HEK293 (cell line): ENCODE results near the gene PLEKHA7.
A peak's percentile ranks its signal among the peaks of the same experiment; 100 is the strongest.

Experiments used
- CTCF ChIA-PET: fragments of 350-600 bp; formaldehyde crosslinking; extraction: SDS; loops from one replicate; lab custom pipeline; 2021; ENCODE audit warnings: antibody characterized with exemption; lab: Yijun Ruan, JAX
- POLR2A ChIA-PET: fragments of 300-600 bp; formaldehyde crosslinking; extraction: SDS; loops from one replicate; lab custom pipeline; 2020; ENCODE audit warnings: antibody characterized with exemption, inconsistent platforms; lab: Yijun Ruan, JAX
- H3K27ac ChIP-seq: fragments of 200-500 bp; sonication (Bioruptor generic); 2 replicates; pipeline ENCODE4 v1.5.1; 2014; ENCODE audit warnings: low read depth, low read length, control low read depth, inconsistent platforms; ENCODE audit errors: extremely low read depth
- H3K36me3 ChIP-seq, 2 experiments: fragments of 200-500 bp in 1 of 2; sonication (Bioruptor generic) in 1 of 2; 1 replicate in 1 of 2; 2 replicates in 1 of 2; pipeline ENCODE4 v1.5.1; 2014 to 2017; ENCODE audit warnings: inconsistent platforms in 2 of 2, low read length in 2 of 2; ENCODE audit not compliant: control insufficient read depth in 2 of 2, insufficient read depth in 1 of 2
- H3K4me1 ChIP-seq: fragments of 200-500 bp; sonication (Bioruptor generic); 2 replicates; pipeline ENCODE4 v1.5.1; 2014; ENCODE audit warnings: mild to moderate bottlenecking, low read length, inconsistent platforms; ENCODE audit not compliant: control insufficient read depth, insufficient read depth
- H3K4me3 ChIP-seq: 2 replicates; pipeline ENCODE4 v1.5.1; 2011; ENCODE audit warnings: low read depth, mild to moderate bottlenecking, control low read depth, low read length, moderate library complexity
- H3K9me3 ChIP-seq: fragments of 200-500 bp; sonication (Bioruptor generic); 2 replicates; pipeline ENCODE4 v1.5.1; 2014; ENCODE audit warnings: low read depth, low read length, inconsistent platforms; ENCODE audit not compliant: control insufficient read depth, insufficient read depth
- HOXD13 ChIP-seq: sonication (generic); formaldehyde crosslinking; IDR thresholded peaks from 2 replicates; pipeline ENCODE4 v1.8.0; 2022; ENCODE audit warnings: missing genetic modification reagents, borderline replicate concordance
- SCRT2 ChIP-seq: fragments of 450-650 bp; formaldehyde crosslinking; IDR thresholded peaks from 2 replicates; pipeline ENCODE4 v1.5.1; 2016; ENCODE audit warnings: missing biosample characterization, missing genetic modification characterization
- WT1 ChIP-seq: fragments of 450-650 bp; formaldehyde crosslinking; IDR thresholded peaks from 2 replicates; pipeline ENCODE4 v1.5.1; 2016; ENCODE audit warnings: missing biosample characterization, missing genetic modification characterization
- ZFHX2 ChIP-seq: fragments of 450-650 bp; formaldehyde crosslinking; conservative IDR thresholded peaks from 2 replicates; pipeline ENCODE4 v1.5.1; 2016; ENCODE audit warnings: missing biosample characterization, missing genetic modification characterization
- ZIC2 ChIP-seq: fragments of 450-650 bp; formaldehyde crosslinking; IDR thresholded peaks from 2 replicates; pipeline ENCODE4 v1.5.1; 2016; ENCODE audit warnings: missing biosample characterization, missing genetic modification characterization
- ZNF132 ChIP-seq: fragments of 450-650 bp; formaldehyde crosslinking; IDR thresholded peaks from 2 replicates; pipeline ENCODE4 v1.5.1; 2017; ENCODE audit warnings: missing biosample characterization, missing genetic modification characterization, borderline replicate concordance
- ZNF146 ChIP-seq: fragments of 450-650 bp; formaldehyde crosslinking; IDR thresholded peaks from 2 replicates; pipeline ENCODE4 v1.5.1; 2016; ENCODE audit warnings: missing biosample characterization, missing genetic modification characterization
- ZNF169 ChIP-seq: fragments of 450-650 bp; formaldehyde crosslinking; IDR thresholded peaks from 2 replicates; pipeline ENCODE4 v1.5.1; 2016; ENCODE audit warnings: missing biosample characterization, missing genetic modification characterization
- ZNF174 ChIP-seq: fragments of 450-650 bp; formaldehyde crosslinking; IDR thresholded peaks from 2 replicates; pipeline ENCODE4 v1.5.0; 2017; ENCODE audit warnings: missing biosample characterization, mild to moderate bottlenecking, missing genetic modification characterization
- ZNF423 ChIP-seq: fragments of 450-650 bp; formaldehyde crosslinking; IDR thresholded peaks from 2 replicates; pipeline ENCODE4 v1.5.1; 2016; ENCODE audit warnings: missing biosample characterization, missing genetic modification characterization
- ZNF677 ChIP-seq: fragments of 450-650 bp; IDR thresholded peaks from 2 replicates; pipeline ENCODE4 v1.5.0; 2018; ENCODE audit warnings: missing biosample characterization, mild to moderate bottlenecking, missing genetic modification characterization, moderate library complexity
- TF ChIP-seq, protein P1 (sequence below): sonication (generic); formaldehyde crosslinking; IDR thresholded peaks from 2 replicates; pipeline ENCODE4 v1.8.1; 2022; ENCODE audit warnings: mild to moderate bottlenecking, moderate library complexity, missing genetic modification reagents
- TF ChIP-seq, protein P2 (sequence below): fragments of 450-650 bp; formaldehyde crosslinking; IDR thresholded peaks from 2 replicates; pipeline ENCODE4 v1.5.1; 2016; ENCODE audit warnings: missing biosample characterization, missing genetic modification characterization
- TF ChIP-seq, protein P3 (sequence below): fragments of 450-650 bp; formaldehyde crosslinking; IDR thresholded peaks from 2 replicates; pipeline ENCODE4 v1.5.1; 2016; ENCODE audit warnings: missing biosample characterization, missing genetic modification characterization
- TF ChIP-seq, protein P4 (sequence below): fragments of 450-650 bp; formaldehyde crosslinking; IDR thresholded peaks from 2 replicates; pipeline ENCODE4 v1.5.1; 2017; ENCODE audit warnings: missing biosample characterization, missing genetic modification characterization
- TF ChIP-seq, protein P5 (sequence below): fragments of 450-650 bp; formaldehyde crosslinking; IDR thresholded peaks from 2 replicates; pipeline ENCODE4 v1.5.1; 2016; ENCODE audit warnings: missing biosample characterization, missing genetic modification characterization
- TF ChIP-seq, protein P6 (sequence below): fragments of 450-650 bp; formaldehyde crosslinking; IDR thresholded peaks from 2 replicates; pipeline ENCODE4 v1.5.1; 2016; ENCODE audit warnings: missing biosample characterization, missing genetic modification characterization

Gene PLEKHA7

DNA sequence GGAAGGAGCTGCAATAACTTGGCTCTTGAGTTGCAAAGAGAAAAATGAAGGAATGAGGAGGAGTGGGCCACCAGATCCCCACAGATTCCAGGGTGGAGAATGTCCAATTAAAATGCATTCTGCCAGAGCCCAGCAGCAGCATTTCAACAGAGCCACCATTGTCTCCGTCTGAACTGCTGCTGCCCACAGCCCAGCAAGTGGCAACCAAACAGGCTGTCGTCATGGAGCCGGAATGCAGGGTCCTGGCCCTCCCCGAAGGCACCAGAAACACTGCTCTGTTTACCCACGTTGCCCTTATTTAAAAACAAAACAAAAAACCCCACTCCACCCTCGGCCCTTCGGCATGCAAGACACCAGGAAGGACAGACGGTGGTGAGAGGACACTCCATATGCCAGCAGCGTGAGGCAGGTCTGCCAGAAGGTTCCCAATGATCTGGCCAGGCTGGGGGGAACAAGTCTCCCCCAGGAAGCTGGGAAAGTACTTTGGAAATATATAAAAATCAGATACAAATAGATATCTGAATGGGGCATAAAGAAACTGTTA, 32.5 kb downstream of the PLEKHA7 start (continued):
- TF ChIP-seq, protein P1, sequence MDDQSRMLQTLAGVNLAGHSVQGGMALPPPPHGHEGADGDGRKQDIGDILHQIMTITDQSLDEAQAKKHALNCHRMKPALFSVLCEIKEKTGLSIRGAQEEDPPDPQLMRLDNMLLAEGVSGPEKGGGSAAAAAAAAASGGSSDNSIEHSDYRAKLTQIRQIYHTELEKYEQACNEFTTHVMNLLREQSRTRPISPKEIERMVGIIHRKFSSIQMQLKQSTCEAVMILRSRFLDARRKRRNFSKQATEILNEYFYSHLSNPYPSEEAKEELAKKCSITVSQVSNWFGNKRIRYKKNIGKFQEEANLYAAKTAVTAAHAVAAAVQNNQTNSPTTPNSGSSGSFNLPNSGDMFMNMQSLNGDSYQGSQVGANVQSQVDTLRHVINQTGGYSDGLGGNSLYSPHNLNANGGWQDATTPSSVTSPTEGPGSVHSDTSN = no peak
- TF ChIP-seq ZNF677 (tag by site-specific recombination) (no peak), HOXD13 (no peak)

DNA sequence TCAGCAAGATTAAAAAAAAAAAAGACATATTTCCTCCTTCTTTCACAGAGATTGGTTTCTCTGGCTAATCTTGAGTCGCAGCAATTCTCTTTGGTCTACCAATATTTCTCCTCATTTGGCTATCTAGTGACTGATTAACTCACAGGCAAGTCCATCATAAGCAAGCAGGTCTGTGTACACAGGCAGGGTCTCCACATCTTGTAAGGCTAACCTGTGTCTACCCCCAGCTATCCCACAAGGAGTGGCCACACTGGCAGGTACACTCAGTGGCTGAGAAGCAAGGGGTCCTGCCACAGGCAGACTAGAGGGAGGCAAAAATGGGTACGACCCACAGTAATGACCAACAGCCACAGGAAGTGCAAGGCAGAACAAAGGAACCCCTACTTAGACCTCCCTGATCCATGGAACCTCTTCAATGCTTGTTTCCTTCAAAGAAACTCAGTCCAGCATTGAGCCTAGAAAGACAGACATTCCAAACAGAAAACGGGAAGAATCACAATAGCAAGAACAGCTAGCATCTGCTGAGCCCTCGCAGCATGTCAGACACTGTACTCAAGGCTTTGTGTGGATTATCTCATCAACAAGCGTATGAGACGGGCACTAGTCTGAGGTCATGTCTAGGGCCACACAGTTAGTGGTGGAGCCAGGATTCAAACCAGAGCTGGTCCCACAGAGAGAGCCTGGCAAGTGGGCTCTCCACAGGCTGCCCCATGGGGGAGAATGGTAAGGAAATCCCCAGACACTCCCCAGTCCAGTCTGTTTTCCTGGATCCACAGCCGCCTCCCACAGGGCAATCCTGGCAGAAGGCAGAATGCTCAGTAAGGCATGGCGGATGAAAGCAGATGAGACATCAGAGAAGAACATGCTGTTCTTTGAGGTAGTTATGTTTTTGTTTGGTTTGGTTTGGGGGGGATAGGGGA, 34.3 kb downstream of the PLEKHA7 start:
- no peak overlapping the region for H3K27ac ChIP-seq
- ChIA-PET CTCF (interaction anchor here (0.6 kb wide), 1 partner anchor 122 kb away, joined by 3 read pairs; no protein-coding TSS in a partner anchor), POLR2A (no interaction called here)
- no peaks in the 10 kb centered on the region; the same call in 1 of the 2 replicates for H3K4me1 ChIP-seq
- no peaks in the 10 kb centered on the region for H3K36me3 ChIP-seq
- no peak overlapping the region for H3K4me3 ChIP-seq
- H3K9me3 ChIP-seq = no peaks in the 10 kb centered on the region
- TF ChIP-seq, protein P2, sequence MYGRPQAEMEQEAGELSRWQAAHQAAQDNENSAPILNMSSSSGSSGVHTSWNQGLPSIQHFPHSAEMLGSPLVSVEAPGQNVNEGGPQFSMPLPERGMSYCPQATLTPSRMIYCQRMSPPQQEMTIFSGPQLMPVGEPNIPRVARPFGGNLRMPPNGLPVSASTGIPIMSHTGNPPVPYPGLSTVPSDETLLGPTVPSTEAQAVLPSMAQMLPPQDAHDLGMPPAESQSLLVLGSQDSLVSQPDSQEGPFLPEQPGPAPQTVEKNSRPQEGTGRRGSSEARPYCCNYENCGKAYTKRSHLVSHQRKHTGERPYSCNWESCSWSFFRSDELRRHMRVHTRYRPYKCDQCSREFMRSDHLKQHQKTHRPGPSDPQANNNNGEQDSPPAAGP (tag by site-specific recombination) = no peak
- TF ChIP-seq ZIC2 (tag by site-specific recombination) = peak; percentile 60

DNA sequence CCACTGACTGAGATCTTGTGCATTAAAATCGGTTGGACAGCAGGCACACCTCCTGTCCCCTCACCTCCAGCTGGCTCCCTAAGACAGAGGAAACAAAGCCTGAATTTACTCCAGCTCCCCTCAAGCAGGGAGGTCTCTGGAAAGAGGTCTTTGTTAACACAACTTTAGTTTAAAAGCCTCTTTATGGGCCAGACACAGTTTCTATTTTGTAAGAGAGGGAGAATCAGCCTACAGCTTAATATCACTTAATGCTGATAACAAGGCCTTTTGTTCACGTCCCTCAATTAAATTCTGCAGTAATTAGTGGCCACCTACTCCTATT, 36.3 kb downstream of the PLEKHA7 start:
- ChIA-PET POLR2A (no interaction called here), CTCF (interaction anchor here (0.7 kb wide), 1 partner anchor 293 kb away, joined by 3 read pairs; no protein-coding TSS in a partner anchor)
- TF ChIP-seq WT1 (no peak), ZNF146 (tag by site-specific recombination) (no peak)
- TF ChIP-seq, protein P3, sequence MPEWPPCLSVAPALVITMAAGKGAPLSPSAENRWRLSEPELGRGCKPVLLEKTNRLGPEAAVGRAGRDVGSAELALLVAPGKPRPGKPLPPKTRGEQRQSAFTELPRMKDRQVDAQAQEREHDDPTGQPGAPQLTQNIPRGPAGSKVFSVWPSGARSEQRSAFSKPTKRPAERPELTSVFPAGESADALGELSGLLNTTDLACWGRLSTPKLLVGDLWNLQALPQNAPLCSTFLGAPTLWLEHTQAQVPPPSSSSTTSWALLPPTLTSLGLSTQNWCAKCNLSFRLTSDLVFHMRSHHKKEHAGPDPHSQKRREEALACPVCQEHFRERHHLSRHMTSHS = no peak
- no peaks in the 10 kb centered on the region for H3K36me3 ChIP-seq
- no peak overlapping the region for H3K27ac ChIP-seq
- no peak overlapping the region for H3K4me3 ChIP-seq
- no peaks in the 10 kb centered on the region for H3K9me3 ChIP-seq
- H3K4me1 ChIP-seq = no peaks in the 10 kb centered on the region; the same call in 1 of the 2 replicates

DNA sequence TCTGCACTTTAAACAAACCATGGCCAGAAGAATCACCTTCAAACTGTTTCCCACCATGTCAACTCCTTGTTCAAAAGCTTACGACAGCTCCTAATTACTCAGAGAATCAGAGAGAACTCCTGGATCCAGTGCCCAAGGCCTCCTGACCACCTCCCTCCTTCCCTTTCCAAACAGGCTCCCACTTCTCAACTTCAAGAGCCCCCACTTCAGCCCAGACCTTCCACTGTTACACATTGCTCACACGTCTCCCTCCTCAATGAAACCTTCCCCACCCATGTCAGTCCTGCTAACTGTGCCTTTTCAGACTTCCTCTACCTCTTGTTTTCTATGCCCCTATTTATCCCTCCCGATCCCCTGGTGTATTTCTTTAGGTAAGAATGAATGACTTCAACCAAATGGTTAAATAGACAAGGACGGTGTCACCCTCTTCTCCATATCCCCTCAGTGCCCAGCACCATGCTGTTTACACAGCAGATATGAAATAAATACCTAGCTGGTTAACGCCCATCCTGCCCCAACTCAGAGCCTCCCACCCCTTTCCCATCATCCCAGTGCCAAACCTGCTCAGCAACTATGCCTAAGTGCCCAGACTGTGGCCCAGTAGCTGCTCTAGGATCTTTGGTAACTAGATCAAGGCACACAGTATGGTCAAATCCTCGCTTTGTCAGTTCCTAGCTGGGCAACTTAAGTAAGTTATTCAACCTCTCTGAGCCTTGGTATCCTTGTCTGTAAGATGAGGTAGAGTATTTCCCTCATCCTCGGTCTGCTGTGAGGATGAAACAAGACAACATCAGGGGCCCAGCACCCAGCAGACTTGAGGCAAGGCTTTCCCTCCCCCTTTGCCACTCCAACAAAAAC, 36.8 kb downstream of the PLEKHA7 start:
- H3K9me3 ChIP-seq = no peaks in the 10 kb centered on the region
- no peak overlapping the region for H3K27ac ChIP-seq
- H3K36me3 ChIP-seq = no peaks in the 10 kb centered on the region
- CTCF ChIA-PET = interaction anchor here (0.6 to 0.7 kb wide), 2 partner anchors 43 to 292 kb away, joined by 3 read pairs; no protein-coding TSS in a partner anchor
- H3K4me3 ChIP-seq = no peak overlapping the region
- no peaks in the 10 kb centered on the region; the same call in 1 of the 2 replicates for H3K4me1 ChIP-seq
- POLR2A ChIA-PET = no interaction called here
- no peak for TF ChIP-seq ZFHX2
- TF ChIP-seq SCRT2 = no peak
- no peak for TF ChIP-seq ZNF169 (tag by site-specific recombination)
- TF ChIP-seq ZNF423 (tag by site-specific recombination) = no peak
- TF ChIP-seq, protein P4, sequence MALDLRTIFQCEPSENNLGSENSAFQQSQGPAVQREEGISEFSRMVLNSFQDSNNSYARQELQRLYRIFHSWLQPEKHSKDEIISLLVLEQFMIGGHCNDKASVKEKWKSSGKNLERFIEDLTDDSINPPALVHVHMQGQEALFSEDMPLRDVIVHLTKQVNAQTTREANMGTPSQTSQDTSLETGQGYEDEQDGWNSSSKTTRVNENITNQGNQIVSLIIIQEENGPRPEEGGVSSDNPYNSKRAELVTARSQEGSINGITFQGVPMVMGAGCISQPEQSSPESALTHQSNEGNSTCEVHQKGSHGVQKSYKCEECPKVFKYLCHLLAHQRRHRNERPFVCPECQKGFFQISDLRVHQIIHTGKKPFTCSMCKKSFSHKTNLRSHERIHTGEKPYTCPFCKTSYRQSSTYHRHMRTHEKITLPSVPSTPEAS (tag by site-specific recombination) = no peak
- TF ChIP-seq, protein P5, sequence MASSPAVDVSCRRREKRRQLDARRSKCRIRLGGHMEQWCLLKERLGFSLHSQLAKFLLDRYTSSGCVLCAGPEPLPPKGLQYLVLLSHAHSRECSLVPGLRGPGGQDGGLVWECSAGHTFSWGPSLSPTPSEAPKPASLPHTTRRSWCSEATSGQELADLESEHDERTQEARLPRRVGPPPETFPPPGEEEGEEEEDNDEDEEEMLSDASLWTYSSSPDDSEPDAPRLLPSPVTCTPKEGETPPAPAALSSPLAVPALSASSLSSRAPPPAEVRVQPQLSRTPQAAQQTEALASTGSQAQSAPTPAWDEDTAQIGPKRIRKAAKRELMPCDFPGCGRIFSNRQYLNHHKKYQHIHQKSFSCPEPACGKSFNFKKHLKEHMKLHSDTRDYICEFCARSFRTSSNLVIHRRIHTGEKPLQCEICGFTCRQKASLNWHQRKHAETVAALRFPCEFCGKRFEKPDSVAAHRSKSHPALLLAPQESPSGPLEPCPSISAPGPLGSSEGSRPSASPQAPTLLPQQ (tag by site-specific recombination) = no peak
- TF ChIP-seq, protein P6, sequence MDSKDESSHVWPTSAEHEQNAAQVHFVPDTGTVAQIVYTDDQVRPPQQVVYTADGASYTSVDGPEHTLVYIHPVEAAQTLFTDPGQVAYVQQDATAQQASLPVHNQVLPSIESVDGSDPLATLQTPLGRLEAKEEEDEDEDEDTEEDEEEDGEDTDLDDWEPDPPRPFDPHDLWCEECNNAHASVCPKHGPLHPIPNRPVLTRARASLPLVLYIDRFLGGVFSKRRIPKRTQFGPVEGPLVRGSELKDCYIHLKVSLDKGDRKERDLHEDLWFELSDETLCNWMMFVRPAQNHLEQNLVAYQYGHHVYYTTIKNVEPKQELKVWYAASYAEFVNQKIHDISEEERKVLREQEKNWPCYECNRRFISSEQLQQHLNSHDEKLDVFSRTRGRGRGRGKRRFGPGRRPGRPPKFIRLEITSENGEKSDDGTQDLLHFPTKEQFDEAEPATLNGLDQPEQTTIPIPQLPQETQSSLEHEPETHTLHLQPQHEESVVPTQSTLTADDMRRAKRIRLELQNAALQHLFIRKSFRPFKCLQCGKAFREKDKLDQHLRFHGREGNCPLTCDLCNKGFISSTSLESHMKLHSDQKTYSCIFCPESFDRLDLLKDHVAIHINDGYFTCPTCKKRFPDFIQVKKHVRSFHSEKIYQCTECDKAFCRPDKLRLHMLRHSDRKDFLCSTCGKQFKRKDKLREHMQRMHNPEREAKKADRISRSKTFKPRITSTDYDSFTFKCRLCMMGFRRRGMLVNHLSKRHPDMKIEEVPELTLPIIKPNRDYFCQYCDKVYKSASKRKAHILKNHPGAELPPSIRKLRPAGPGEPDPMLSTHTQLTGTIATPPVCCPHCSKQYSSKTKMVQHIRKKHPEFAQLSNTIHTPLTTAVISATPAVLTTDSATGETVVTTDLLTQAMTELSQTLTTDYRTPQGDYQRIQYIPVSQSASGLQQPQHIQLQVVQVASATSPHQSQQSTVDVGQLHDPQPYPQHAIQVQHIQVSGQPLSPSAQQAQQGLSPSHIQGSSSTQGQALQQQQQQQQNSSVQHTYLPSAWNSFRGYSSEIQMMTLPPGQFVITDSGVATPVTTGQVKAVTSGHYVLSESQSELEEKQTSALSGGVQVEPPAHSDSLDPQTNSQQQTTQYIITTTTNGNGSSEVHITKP (tag by site-specific recombination) = no peak
- TF ChIP-seq ZNF174 (tag by site-specific recombination) = no peak
- TF ChIP-seq ZNF132 (tag by site-specific recombination) = no peak
